GM18505 (cell line): ENCODE measurements around the gene KIAA0232.

Experiments
- ATAC-seq: cut with Tn5 transposase; IDR thresholded peaks from one replicate; pipeline ENCODE4 v1.9.1; 2021; ENCODE audit not compliant: unreplicated experiment
- POLR2A ChIP-seq: IDR thresholded peaks from 4 replicates; pipeline ENCODE4 v1.6.1; 2011; ENCODE audit warnings: borderline replicate concordance; ENCODE audit not compliant: insufficient read depth, insufficient read length; ENCODE audit errors: extremely low read depth

KIAA0232 gene

DNA sequence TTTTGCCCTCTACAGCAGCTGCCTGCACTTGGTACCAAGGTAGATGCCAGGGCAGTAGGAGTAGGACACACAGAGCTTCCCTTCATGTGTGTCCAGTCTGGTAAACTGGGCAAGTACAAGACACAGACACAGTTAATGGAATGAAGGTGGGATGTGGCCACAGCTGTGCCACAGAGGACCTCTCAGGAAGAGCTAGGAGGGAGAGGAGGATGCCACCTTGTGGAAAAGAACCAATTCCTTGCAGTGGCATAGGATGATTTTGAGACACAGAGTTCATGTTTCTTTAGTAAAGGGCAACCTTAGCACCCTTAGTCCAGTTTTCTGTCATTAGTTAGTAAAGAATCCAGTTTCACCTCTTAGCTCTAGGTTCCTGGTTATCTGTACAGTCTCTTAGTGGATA, 90.8 kb downstream of the KIAA0232 start:
- TF ChIP-seq POLR2A, result no peak
- ATAC-seq, result no peak

DNA sequence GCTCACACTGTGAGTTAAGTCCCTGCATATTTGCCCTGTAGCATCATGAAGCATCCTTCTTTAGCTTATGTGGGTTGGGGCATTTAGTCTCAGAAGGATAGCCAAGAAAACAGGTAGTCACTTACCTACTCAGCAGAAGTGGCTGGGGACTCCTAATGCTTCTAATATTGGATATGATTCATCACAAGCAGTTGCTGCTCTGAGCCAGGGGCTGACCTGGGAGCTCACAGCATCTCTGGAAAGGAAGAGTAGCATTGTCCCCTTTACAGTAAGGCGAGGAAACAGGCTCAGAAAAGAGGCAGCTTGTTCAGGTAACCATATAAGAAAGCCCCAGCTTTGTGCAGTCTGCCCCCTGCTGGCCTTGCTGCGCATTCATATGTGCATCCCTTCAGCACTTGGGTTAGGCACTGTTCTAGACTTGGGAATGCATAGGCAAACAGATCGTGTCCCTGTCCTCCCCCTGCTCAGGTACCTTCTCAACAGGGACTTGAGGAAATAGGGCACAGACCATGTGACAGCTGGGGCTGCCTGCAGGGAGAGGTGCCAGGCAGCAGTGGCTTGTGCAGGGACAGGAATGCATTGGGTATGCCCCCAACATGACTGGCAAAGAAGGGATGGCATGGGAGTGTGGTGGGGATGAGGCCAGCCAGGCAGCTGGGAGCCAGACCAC, 91.4 kb downstream of the KIAA0232 start:
- ATAC-seq, result no peak
- TF ChIP-seq POLR2A, result no peak

DNA sequence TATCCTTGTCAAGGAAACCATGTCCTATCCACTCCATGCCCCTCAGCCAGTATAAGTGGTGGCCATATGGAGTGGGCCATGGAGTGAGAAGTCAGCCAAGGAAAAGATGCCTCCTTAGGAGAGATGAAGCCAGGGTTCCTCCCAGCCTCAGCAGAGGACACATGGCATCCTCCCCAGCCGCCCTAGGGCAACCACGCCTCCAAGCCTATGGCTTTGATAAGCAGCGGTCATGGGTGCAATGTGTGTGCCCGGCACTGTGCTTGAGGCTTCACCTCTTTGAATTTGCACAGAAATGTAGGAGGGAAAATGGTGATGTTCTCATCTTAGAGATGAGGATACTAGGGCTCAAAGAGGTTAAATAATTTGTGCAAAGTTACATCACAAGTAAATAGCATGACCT, 92.5 kb downstream of the KIAA0232 start:
- TF ChIP-seq POLR2A, result no peak

DNA sequence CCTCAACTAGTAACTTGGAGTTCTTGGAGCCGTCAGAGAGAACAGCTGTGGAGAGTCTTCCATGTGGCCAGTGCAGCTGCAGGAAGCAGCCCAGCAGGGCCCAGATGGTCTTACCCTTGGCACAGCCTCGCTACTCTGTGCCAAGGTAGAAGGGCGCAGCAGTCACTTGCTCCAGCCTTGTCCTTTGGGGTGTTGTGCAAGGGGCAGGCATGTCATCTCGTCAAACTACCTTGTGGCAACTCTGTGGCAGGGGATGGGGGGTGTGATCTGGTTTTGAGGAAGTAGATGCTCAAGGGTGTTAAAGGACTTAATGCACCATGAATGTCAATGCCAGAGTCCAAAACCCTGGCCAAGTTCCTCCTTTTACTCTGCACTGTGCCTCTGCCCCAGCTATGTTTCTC, 92.9 kb downstream of the KIAA0232 start:
- no peak for ATAC-seq
- TF ChIP-seq POLR2A, result no peak

More for the DNA sequence above, 92.5 kb downstream of the KIAA0232 start:
- ATAC-seq, result no peak

DNA sequence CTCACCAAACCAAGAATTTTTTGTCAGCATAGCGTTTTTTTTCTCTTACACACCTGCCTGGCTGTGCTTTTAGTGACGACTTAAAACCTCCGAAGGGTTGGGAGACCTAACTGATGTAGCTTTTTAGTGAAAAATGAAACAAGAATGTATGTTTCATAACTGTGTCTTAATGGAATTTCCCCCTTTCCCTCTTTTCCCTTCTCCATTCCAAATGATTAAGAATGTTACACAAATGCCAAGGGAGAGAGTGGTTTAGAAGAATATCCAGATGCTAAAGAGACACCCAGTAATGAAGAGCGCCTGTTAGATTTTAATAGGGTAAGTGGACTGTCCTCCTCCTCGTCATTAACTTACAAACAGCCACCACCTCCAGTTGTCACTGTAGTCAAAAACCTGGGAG, 93.9 kb downstream of the KIAA0232 start:
- ATAC-seq, result no peak
- TF ChIP-seq POLR2A, result no peak

DNA sequence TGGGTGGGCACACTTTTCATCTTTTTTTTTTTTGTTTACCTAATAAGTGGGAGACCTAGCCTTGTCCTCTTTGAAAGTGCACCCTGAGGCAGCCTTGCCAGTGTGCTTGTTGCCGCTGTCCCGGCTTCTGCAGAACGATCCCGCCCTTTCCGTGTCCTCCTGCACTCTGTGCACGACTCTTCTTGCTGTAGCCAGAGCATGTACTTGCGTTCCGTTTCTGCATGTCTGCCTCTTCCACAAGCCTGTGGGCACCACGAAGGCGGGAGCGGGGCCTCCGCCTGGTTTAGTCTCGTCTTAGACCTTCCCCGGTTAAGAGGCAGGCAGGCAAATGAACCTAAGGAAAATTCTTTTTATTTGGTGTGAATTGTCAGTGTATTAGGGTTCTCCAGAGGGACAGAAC, 94.5 kb downstream of the KIAA0232 start:
- no peak for ATAC-seq
- no peak for TF ChIP-seq POLR2A

DNA sequence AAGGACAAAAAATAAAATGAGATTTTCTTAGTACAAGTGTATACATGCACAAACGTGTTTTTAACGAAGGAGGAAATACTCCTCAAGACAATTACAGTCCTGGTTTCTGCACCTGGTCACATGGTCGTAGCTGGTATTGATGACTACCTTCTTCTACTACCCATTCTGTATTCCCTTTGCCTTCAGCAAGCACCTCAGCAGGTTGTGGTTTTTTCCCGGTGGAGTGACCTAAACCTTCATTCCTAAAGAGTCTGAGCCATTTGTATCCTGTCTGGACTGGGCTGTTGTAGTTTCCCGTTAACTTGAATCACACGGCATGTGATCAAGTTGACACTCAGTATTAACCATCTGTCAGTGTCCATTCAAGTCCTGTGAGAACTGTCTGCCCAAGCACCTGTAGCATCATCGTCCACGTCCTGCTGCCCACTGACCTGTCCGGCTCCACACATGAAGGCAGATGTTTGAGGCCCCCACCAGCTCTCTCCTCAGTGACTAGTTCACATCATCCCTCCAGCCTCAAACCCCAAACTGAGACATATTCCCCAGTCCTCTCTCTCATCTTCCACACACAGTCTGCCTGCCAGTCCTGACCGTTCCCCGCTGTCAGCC, 96.0 kb downstream of the KIAA0232 start:
- TF ChIP-seq POLR2A, result no peak
- ATAC-seq, result no peak

DNA sequence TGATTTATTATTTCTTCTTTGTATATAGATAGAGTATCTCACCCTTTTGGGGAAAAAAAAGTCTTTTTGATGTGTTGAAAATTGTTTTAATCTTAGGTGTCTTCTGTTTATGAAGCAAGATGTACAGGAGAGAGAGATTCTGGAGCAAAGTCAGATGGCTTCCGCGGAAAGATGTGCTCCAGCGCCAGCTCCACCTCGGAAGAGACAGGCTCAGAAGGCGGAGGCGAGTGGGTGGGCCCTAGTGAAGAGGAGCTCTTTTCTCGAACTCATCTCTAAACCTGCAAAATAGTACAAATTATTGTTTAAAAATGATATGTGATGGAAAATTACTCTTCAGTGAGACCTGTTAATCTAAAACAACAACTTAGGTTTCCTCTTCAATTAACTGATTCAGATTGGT, 98.2 kb downstream of the KIAA0232 start:
- no peak for ATAC-seq
- no peak for TF ChIP-seq POLR2A

DNA sequence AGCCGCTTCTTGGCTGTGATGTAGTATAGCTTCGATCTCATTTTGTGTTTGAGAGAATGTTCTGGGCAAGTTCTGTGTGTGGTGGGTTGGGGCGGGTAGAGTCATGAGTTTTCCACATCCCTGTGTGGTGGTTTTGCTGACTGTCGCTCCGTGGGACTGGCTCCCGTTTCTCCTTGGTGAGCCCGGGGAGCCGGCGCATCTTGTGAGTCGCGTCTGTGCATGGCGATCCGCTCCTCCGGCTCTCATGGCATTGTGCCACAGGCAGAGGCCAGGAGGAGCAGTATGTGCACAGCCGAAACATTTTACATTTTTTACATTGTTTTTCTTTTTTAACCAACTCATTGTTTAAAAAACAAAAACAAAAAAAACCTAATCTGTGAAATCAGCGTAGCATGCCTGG, 99.4 kb downstream of the KIAA0232 start:
- ATAC-seq, result no peak

DNA sequence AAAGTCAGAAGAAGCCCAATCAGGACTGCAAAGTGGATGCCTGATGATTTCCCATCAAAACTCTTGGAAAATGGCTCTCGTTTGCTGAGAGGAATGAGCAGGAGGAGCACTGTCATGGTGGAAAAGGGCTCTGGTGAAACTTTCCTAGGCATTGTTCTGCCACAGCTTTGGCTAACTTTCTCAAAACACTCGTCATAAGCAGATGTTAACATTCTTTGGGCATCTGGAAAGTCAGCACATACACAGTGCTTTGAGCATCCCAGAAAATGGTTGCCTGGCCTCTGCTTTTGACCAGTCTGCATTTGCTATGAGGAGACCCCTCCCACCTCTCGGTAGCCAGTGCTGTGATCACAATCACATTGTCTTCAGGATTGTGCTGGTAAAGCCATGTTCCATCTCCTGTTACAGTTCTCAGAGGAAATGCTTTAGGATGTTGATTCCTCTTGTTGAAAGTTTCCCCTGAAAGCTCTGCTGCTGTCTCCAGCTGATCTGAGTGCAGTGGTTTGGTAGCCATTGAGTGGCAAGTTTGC, 101.9 kb downstream of the KIAA0232 start:
- no peak for TF ChIP-seq POLR2A
- ATAC-seq, result no peak

More for the DNA sequence above, 99.4 kb downstream of the KIAA0232 start:
- TF ChIP-seq POLR2A, result no peak

DNA sequence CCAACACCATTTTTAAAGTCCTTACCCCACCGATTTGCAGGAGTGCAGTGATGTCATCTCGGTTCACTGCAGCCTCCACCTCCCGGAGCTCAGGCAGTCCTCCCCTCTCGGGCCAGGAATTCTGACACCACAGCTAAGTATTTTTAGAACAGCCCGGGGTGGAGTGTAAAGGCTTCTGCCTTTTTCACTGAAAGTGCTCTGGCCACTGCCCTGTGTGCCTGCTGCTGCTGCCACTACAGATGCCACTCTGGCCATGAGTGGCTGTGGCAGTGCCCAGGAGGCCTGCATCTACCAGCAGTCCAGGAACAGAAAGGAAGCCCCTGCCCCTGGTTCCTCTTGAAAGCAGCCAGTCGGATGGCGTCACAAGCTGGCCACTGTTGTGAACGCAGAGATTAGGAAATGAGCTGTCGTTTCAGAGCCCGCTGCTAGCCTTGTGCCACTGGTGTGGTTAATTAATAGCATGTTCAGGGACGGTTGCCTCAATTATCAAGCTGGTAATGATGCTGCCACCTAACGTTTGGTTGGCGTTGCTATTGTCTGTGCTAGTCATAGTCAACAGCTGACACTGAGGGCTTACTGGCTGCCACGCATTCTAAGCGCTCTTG, 103.5 kb downstream of the KIAA0232 start:
- no peak for TF ChIP-seq POLR2A
- no peak for ATAC-seq

DNA sequence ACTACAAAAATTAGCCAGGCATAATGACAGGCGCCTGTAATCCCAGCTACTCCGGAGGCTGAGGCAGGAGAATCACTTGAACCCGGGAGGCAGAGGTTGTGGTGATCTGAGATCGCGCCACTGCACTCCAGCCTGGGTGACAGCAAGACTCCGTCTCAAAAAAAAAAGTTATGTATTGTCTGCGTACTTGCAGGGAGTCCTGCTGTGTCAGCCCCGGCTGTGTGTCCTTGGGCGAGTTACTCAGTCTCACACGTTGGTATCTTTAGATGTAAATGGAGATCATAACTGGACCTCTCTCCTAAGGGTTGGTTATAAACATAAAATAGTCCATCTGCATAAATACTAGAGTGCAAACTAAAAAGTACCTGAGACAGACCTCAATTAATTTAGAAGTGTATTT, 104.4 kb downstream of the KIAA0232 start:
- no peak for TF ChIP-seq POLR2A

DNA sequence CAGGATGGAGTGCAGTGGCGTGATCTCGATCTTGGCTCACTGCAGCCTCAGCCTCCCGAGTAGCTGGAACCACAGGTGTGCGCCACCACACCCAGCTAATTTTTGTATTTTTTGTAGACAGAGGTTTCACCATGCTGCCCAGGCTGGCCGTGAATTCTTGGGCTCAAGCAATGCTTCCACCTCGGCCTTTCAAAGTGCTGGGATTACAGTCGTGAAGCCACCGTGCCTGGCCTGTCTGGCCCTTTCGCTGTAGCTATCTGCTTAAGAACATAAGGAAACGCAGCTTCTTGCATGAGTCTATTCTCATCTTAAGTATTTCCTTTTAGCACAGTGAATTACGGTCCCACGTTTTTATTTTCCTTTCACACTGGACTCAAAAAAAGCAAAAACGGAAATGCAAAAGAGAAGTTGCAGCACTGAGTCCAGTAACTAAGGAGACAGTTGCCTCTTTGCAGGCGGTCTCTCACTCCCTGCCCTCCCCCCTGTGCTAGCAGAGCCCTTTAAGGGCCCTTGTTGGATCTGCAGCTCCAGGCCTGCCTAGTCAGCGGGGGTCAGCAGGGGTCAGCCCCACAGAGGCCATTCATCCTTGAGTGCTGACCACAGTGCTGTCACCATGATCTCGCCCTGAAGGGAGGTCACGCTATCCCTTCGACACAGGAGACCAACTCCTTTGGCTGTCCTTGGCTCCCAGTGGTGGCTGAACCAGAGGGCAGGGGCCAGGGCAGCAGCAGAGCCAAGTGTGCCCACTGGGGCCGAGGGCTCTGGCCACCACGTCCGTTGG, 105.3 kb downstream of the KIAA0232 start:
- TF ChIP-seq POLR2A, result no peak
- no peak for ATAC-seq

More for the DNA sequence above, 104.4 kb downstream of the KIAA0232 start:
- no peak for ATAC-seq
